ENCODE data around the gene CELF3.

Gene CELF3

GRCh38 chr1:151714820-151715725, 1.5 kb downstream of the CELF3 start:
- DNase-seq (ENCODE audit: extremely low read depth, low read depth), result no peak
- H3K4me3 ChIP-seq (replicated peaks; ENCODE audit: low read depth, low read length), result no peak overlapping the region
- TF ChIP-seq CTCF (IDR thresholded peaks at IDR 0.05; ENCODE audit: low read depth, low read length, missing control alignments), result no peak

- no peak for TF ChIP-seq CTCF (IDR thresholded peaks at IDR 0.05; ENCODE audit: low read depth, low read length, missing control alignments)
- DNase-seq (ENCODE audit: extremely low read depth, low read depth), result no peak
- H3K4me3 ChIP-seq (replicated peaks; ENCODE audit: low read depth, low read length), result no peak overlapping the region
These were observed 2.7 kb downstream of the CELF3 start for GRCh38 chr1:151713874-151714273.

GRCh38 chr1:151713044-151713443, 3.6 kb downstream of the CELF3 start:
- H3K4me3 ChIP-seq (replicated peaks; ENCODE audit: low read depth, low read length), result no peak overlapping the region
- no peak for DNase-seq (ENCODE audit: extremely low read depth, low read depth)
- no peak for TF ChIP-seq CTCF (IDR thresholded peaks at IDR 0.05; ENCODE audit: low read depth, low read length, missing control alignments)

GRCh38 chr1:151711951-151712350, 4.7 kb downstream of the CELF3 start:
- TF ChIP-seq CTCF (IDR thresholded peaks at IDR 0.05; ENCODE audit: low read depth, low read length, missing control alignments), result no peak

GRCh38 chr1:151711044-151711800, 5.4 kb downstream of the CELF3 start:
- DNase-seq (ENCODE audit: extremely low read depth, low read depth), result no peak
- TF ChIP-seq CTCF (IDR thresholded peaks at IDR 0.05; ENCODE audit: low read depth, low read length, missing control alignments), result no peak
- no peak overlapping the region for H3K4me3 ChIP-seq (replicated peaks; ENCODE audit: low read depth, low read length)

More at GRCh38 chr1:151711951-151712350, 4.7 kb downstream of the CELF3 start:
- no peak overlapping the region for H3K4me3 ChIP-seq (replicated peaks; ENCODE audit: low read depth, low read length)
- DNase-seq (ENCODE audit: extremely low read depth, low read depth), result no peak

GRCh38 chr1:151710187-151710840, 6.3 kb downstream of the CELF3 start:
- no peak overlapping the region for H3K4me3 ChIP-seq (replicated peaks; ENCODE audit: low read depth, low read length)
- DNase-seq (ENCODE audit: extremely low read depth, low read depth), result no peak
- no peak for TF ChIP-seq CTCF (IDR thresholded peaks at IDR 0.05; ENCODE audit: low read depth, low read length, missing control alignments)

Measured in HFF-Myc (cell line).